DMS53 (cell line): ENCODE results near the gene RHBDL1.

Experiments used
- DNase-seq: peaks from one replicate; lab custom pipeline; 2025; lab: John Stamatoyannopoulos, UW

Gene RHBDL1

GRCh38 chr16:720447-720989, 45.0 kb downstream of the RHBDL1 start:
- DNase-seq, result peak; percentile 87

DNA sequence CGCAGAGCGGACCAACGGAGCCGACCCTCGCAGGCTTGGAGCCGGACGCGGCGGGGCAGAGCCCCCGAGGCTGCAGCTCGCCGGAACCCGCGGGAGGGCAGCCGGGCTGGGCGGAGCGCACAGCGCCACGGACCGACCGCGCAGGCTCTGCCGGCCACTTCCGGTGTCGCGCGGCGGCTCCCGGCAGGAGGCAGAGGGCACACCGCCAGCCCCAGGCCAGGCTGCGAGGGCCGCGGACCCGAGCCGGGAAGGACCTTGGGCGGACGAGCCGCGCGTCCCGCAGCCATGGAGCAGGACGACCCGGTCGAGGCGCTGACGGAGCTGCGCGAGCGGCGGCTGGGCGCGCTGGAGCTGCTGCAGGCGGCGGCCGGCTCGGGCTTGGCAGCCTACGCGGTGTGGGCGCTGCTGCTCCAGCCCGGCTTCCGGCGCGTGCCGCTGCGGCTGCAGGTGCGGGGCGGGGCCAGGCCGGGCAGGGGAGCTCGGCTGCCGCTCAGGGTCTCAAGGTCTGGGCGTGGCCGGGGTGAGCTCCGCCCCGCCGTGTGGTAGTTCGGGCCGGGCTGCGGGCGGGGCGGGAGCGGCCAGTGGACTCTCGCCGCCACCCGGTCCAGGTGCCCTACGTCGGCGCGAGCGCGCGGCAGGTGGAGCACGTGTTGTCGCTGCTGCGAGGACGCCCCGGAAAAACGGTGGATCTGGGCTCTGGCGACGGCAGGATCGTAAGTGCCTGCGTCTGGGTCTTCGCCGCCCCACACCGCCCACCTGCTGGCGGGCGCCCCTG, 45.7 kb downstream of the RHBDL1 start, which contains the start of gene ANTKMT:
ANTKMT (plus strand) TSS at position 157 of the 775 bp plus-strand sequence; CDS start at position 286, 129 bp downstream.
- peak; percentile 93 for DNase-seq

- no peak for DNase-seq
Observed at GRCh38 chr16:721765-722540, 46.5 kb downstream of the RHBDL1 start.

DNA sequence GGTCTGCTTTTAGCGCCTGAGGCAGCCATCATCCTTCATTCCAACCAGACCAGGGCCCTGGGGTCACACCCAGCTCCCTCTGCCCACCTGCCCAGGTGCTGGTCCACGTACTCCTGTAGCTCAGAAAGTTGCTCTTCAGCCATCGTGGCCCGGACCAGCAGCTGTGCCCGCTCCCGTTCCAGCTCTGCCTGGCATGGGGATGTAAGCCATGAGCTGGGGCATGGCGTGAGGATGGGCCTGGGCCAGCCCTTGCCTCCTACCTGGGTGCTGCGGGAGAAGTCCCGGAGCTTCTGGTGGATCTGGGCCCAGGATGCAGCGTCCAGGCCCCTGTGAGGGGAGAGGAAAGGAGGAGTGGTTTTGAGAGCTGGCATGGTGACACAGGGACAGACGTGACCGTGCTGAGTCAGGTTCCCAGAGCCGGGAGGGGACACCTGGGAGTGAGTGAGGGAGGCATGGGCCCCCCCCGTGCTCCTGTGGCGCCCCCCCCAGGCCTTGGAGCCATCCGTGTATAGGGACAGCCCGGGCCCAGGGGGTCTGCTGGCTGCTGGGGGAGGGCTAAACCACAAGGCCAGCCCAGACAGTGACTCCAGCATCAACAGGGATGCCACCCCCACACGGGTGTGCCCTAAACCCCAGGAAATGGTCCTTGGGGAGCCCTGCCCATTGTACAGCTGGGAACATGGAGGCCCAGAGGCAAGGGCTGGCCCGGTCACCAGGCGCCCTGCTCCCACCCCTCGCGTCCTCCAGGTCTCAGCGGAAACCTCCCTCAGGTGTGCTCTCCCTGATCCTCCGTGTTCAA, 47.6 kb downstream of the RHBDL1 start:
- DNase-seq, result no peak

GRCh38 chr16:723695-724094, 48.2 kb downstream of the RHBDL1 start:
- DNase-seq, result no peak

GRCh38 chr16:724188-725040, 48.9 kb downstream of the RHBDL1 start:
- no peak for DNase-seq

GRCh38 chr16:725041-725376, 49.5 kb downstream of the RHBDL1 start:
- no peak for DNase-seq

- DNase-seq, result peak; percentile 64
Observed at GRCh38 chr16:725463-726187, 50.2 kb downstream of the RHBDL1 start.

DNA sequence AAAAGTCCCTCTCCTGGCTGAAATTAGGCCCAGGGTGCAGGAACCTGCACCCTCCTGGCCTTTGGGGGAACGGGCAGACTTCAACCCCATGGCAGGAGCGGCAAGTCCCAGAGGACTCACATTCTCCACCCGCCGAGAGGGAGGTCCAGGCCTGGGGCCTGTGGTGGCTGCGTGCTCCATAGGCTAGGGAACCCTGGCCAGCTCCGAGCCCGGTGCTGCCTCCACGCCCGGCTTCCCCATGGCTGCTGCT, 50.6 kb downstream of the RHBDL1 start:
- no peak for DNase-seq

DNA sequence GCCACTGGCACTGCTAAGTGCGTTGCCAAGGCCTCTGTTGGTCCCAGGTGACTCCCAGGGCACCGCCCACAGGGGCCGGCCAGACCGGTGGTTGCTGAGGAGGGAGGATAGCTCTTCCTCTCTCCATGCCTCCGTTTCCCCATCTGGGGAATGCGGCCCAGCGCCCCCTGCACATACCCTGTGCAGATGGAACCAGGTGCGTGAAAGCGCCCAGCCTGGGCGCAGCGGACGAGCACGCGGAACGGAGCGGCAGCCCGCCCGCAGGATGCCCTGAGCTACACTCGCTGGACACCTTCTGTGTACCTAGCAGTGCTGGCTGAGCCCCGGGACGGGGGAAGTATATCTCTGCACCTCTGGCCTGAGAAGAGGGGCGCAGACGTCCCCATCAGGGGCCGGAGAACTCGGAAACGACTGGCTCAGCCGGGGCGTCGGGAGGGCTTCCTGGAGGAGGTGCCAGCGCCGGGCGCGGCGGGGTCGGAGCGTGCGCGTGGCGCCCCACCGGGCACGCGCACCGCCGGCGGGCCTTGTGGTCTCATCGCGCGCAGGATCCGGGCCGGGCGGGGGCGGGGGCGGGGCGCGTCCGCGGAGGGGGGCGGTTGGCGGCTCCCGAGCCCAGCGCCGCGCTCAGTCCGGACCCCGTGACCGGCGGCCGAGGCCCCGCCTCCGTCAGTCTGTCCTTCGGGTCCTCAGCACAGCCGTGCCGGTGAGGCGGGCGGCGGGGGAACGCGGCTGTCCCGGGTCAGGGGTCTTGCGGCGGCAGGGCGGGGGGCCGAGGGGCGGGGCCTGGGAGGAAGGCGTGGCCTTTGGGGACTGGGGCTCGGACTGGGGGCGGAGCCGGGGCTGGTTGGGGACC, 51.2 kb downstream of the RHBDL1 start, which contains the start of the genes CCDC78 and HAGHL:
CCDC78 (minus strand) TSS at position 6 of the 853 bp plus-strand sequence. CDS start 76 bp downstream, outside the sequence.
HAGHL (plus strand) TSS at position 669 of the 853 bp plus-strand sequence. CDS start 404 bp downstream, outside the sequence.
- peak; percentile 89 for DNase-seq

- peak; percentile 62 for DNase-seq
Observed at GRCh38 chr16:727291-727977, 52.0 kb downstream of the RHBDL1 start.
